GM12891 (cell line): ENCODE measurements around the gene PRKAR2A.

ENCODE experiments used
- POLR2A ChIP-seq: IDR thresholded peaks from 2 replicates; pipeline ENCODE4 v1.6.1; 2011; ENCODE audit warnings: low read depth, low read length, control low read depth
- POLR2AphosphoS5 ChIP-seq: IDR thresholded peaks from 2 replicates; pipeline ENCODE4 v1.6.1; 2011; ENCODE audit warnings: low read depth, low read length, control low read depth

DNA sequence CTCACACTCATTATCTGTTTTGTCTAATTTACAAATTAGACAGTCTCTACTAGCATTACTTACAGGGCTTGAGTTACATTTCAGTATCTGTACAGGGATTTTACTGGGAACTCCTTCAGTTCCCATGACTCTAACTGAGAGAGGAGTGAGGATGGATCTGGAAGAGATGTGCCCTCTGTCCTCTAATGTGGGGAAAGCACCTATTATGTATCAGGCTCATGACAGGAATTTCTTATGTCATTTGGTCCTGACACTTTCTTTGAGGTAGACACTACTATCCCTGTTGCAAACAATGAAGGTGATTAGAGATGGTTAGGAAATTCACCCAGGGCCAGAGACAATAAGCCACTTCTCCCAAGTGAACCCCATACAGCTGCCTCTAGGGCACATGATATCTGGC, 151.1 kb downstream of the PRKAR2A start:
- no peak for TF ChIP-seq POLR2A
- TF ChIP-seq POLR2AphosphoS5, result no peak
